HL-60 (cell line): ENCODE measurements around the gene CACTIN.

Source experiments
- DNase-seq, 2 experiments: peaks; one replicate each; pipeline ENCODE4 v3.0.0-alpha.2; 2010 to 2020; ENCODE audit warnings: low read depth in 1 of 2, low spot score in 1 of 2
- H3K27ac ChIP-seq: fragments of 250-450 bp; sonication (Bioruptor Pico); replicated peaks from 2 replicates; pipeline ENCODE4 v1.5.1; 2020; ENCODE audit warnings: mild to moderate bottlenecking, moderate library complexity
- H3K27me3 ChIP-seq: fragments of 250-450 bp; sonication (Bioruptor Pico); 2 replicates; pipeline ENCODE4 v1.5.1; 2021; ENCODE audit warnings: mild to moderate bottlenecking, moderate library complexity; ENCODE audit not compliant: insufficient read depth, poor library complexity, severe bottlenecking
- H3K4me3 ChIP-seq: replicated peaks from 2 replicates; pipeline ENCODE4 v1.5.1; 2011; ENCODE audit warnings: mild to moderate bottlenecking, control low read depth, low read length; ENCODE audit not compliant: insufficient read depth
- CTCF ChIP-seq: IDR thresholded peaks from one replicate; pipeline ENCODE4 v1.5.1; 2011; ENCODE audit warnings: low read length, control low read depth, inconsistent platforms; ENCODE audit not compliant: insufficient read depth
- GABPA ChIP-seq: IDR thresholded peaks from 2 replicates; pipeline ENCODE4 v1.6.1; 2012; ENCODE audit warnings: low read depth
- POLR2AphosphoS5 ChIP-seq: IDR thresholded peaks from 2 replicates; pipeline ENCODE4 v1.6.1; 2012; ENCODE audit warnings: low read depth
- REST ChIP-seq: IDR thresholded peaks from 2 replicates; pipeline ENCODE4 v1.6.1; 2012; ENCODE audit warnings: low read depth; ENCODE audit not compliant: insufficient replicate concordance
- SPI1 ChIP-seq: IDR thresholded peaks from 2 replicates; pipeline ENCODE4 v1.6.1; 2012; ENCODE audit warnings: low read depth, mild to moderate bottlenecking, borderline replicate concordance

Gene CACTIN

GRCh38 chr19:3658004-3658869 lies 31.6 kb upstream of the CACTIN start:
- TF ChIP-seq CTCF = no peak
- TF ChIP-seq SPI1 = no peak
- TF ChIP-seq POLR2AphosphoS5 = no peak
- no peak for TF ChIP-seq GABPA
- TF ChIP-seq REST = no peak

GRCh38 chr19:3657395-3657769 lies 30.8 kb upstream of the CACTIN start:
- no peak for TF ChIP-seq GABPA
- no peak for TF ChIP-seq POLR2AphosphoS5
- TF ChIP-seq SPI1 = no peak
- no peak for TF ChIP-seq REST
- TF ChIP-seq CTCF = no peak
- DNase-seq = no peak
- Histone ChIP-seq H3K27ac (no peak overlapping the region), H3K27me3 (no peaks in the 10 kb centered on the region), H3K4me3 (no peak overlapping the region)

More at GRCh38 chr19:3658004-3658869, 31.6 kb upstream of the CACTIN start:
- DNase-seq = no peak
- Histone ChIP-seq H3K27me3 (no peaks in the 10 kb centered on the region), H3K27ac (no peak overlapping the region), H3K4me3 (no peak overlapping the region)

- no peak overlapping the region for H3K27ac ChIP-seq
- TF ChIP-seq CTCF (no peak), REST (no peak), GABPA (no peak), POLR2AphosphoS5 (no peak), SPI1 (no peak)
- no peak for DNase-seq
- no peak overlapping the region for H3K4me3 ChIP-seq
- no peaks in the 10 kb centered on the region for H3K27me3 ChIP-seq
These were observed 30.3 kb upstream of the CACTIN start for GRCh38 chr19:3656747-3657394.
